NCI-H146 treated with DMSO at 0.1 percent for 48 hours (cell line): ENCODE results near the gene KAZN.

Experiments used
- DNase-seq: peaks from one replicate; lab custom pipeline; 2025; ENCODE audit not compliant: unreplicated experiment; lab: John Stamatoyannopoulos, UW

The KAZN gene

DNA sequence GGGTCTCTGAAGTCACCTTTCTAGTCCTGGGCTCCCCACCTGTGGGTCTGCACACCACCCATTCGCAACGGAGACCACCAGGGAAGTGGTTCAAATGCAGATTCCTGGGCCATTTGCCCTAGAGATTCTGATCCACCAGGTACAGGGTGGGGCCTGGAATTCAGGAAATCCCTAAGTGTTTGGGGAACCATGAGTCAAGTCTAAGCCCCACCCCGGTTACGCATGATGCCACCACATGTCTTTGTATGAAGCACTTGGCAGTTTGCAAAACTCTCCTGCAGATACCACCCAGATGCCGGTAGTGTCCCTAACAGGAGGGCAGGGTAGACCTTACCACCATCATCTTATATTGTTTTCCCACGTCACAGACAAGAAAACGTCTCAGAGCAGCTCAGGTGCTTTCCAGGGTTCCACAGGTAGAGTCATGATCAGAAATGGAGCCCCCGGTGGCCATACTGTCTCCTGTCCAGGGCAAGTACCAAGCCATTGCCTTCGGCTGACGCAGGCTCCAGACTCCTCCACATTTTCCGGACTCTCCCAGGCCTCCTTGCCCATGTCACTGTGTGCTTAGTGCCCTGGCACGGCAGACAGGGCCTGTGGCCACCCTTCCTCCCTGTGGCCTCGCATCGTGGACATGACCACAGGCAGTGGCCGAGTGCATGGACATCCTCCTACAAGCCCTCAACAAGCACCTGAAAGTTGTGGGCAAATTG lies 465.9 kb downstream of the KAZN start:
- no peak for DNase-seq

DNA sequence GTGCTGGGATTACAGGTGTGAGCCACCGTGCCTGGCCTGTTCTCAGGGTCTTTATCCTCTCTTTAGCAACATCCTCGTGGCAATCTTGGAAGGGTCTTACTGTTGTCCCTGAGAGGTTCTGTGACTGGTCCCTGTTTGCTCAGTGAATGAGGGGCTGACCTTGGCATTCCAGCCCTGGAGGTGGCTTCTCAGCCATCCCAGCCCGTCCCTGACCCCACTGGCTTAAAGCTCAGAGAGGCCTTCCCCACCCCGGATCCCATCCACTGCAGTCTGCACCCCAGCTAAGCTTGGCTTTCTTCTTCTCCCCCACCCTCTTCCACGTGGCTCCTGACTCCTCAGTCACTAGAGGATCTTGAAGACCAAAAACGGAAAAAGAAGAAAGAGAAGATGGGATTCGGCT lies 466.8 kb downstream of the KAZN start:
- DNase-seq, result no peak

DNA sequence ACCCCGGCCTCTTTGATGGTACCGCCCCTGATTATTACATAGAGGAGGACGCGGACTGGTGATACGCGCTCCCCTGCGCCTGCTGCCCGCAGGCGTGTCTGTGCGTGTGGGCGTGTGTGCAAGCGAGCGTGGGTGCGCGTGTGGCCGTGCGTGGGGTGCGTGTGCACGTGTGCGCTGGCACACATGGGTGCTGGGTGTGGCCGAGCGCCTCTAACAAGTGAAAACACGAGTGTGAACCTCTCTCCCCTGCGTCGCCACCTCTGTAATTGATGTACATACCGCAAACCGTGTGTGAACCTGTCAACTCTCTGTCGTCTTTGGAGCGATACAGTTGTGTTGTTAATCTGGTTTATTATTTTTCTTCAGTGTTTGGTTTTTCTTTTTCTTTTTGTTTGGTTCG lies 467.3 kb downstream of the KAZN start:
- no peak for DNase-seq

DNA sequence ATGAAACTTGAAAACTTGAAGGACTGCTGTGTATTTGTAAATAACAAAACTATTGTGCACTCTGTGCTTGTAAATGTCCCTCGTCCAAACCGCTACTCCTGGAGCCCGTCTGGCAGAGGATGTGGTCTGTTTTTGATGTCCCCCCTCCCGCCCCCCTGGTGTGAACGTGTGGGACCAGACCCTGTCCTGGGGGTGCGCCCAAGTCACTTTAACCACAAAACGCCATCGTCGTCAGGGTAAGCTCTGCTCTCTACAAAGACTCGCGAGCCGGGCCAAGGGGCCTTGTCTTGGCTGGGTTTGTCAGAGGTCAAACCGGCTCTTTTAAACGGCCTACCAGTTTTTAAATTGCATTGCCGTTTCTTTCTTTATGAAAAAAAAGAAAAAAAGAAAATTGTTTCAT lies 467.7 kb downstream of the KAZN start:
- no peak for DNase-seq

DNA sequence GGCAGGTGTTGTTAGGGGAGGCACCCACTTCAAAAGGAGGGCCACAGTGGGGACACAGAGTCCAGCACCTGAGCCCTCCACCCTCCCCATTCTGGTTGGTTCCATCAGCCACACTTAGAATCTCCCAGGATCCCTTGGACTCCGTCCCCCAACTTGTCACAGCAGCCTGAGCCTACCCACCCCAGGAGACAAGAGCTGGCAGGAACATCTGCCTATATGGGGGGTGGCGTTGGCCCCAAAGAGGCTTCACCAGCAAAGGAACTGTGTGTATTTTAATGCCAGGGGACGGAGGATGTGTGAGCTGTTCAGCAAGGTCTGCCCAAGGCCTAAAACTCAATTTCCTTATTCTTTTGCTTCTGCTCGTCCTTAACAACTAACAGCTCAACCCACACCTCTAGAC lies 468.7 kb downstream of the KAZN start:
- no peak for DNase-seq

DNA sequence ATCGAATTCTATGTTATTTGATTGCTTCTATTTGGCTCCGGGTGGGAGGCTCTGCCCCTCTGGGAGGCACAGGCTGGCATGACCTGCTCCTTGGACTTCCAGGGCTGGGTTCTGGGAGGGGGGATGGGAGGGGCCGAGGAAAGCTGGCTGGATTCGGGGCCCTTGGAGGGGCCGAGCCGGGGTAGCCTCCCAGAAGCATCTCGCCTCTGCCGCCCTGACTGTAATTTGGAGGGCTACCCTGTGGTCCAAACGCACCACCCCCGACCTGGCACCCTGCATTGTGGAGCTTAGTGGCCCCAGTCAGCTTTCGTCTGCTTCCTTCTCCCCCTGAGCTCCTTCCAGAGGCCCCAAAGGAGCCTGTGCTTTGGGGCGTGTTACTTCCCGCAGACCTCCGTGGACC lies 469.7 kb downstream of the KAZN start:
- no peak for DNase-seq

DNA sequence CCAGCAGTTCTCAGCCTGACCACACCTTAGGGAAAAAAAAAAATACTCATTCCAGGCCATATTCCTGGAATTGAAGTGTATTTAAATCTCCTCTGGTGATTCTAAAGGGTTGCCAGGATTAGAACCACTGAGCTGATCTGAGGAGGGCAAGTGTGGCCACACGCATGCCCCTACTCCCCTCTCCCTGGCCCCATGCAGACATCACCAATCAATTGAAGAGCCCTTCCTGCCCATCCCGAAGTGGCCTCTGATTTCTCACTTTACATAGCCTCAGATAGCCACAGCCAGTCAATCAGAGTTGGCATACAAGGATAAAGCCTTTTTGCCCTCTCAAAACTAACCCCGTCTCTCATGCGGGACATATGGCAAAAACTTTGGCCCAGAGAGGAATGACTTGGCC lies 470.5 kb downstream of the KAZN start:
- DNase-seq, result no peak

DNA sequence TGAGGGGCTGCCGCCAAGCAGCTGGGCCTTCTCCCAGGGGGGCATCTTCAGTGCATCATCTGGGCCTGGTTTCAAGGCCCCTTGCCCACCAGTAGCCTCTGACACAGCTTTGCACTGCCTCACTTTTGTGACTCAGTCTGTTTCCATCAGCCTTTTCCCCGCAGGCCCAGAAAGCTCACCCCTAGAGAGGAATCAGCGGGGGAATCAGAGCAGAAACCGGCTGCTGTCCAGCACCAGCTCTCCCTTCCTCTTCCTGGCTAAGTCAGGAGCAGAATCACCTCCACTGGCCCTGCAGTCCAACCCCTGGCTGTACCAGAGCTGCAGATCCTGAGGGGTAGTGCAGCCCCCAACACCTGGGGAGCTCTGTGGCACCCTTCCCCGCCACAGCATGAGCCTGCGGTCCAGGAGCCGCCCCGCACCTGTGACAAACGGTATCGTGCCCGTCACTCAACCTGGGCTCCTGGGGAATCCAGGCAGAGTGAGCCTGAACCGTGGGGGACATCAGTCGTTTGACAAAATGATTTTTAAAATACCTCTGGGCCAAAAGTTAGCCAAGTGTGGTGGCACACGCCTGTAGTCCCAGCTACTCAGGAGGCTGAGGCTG lies 471.8 kb downstream of the KAZN start:
- DNase-seq, result no peak

DNA sequence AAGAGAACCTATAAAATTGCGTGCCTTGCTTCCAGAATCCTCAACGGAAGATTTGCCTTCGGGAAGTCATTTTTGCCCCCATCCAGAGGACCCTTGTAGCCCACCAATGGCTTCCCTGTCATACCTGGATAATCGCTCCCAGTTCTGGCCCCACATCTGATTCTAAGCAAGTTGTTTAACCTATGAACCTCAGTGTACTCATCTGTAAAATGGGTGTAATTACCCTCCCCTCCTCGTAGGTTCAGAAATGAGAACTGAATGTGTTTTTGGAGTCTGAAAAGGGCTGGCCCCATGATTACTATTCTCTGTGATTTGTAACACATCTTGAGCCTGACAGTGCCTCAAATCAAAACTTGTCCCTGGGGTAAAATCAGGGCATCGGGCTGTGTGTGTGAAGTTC lies 473.5 kb downstream of the KAZN start:
- no peak for DNase-seq

DNA sequence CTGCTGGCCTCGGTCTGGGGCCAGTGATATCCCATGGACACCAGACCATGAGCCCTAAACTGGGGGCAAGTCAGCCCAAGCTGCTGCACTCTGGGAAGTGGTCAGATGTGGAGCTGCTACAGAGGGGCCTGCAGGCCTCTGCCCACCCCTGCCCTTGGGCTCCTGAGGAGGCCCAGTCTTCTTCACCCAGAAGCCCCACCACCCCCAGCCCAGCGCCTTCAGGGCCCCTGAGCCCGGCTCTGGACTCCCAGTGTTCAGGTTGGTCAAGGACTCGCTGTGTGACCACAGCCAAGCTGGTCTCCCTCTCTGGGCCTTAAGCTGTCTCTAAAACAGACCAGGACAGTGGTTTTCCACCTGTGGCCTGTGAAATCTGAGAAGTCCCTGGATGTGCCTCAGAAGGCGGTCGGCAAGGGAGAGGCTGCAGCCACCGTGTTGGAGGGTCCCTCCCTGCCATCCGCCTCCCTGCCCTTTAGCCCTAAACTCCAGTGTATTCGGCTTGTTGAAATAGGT lies 475.4 kb downstream of the KAZN start:
- DNase-seq, result no peak

DNA sequence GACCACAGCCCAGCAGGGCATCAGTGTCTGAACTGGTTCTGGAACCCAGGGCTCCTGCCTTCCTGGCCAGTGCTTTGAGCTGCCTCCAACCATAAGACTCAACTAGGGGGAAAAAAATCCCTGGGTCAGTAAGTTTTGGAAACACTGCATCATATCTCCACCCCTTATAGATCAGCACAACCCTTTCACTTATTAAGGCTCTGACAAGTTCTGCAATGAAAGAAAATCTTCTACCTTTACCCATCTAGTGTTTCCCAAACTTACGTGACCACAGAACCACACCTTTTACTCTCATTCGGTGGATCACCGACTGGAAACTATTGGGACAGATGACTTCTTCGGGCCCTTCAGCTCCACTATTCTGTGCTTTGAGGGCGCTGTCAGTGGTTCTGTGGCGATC lies 476.7 kb downstream of the KAZN start:
- DNase-seq, result no peak

DNA sequence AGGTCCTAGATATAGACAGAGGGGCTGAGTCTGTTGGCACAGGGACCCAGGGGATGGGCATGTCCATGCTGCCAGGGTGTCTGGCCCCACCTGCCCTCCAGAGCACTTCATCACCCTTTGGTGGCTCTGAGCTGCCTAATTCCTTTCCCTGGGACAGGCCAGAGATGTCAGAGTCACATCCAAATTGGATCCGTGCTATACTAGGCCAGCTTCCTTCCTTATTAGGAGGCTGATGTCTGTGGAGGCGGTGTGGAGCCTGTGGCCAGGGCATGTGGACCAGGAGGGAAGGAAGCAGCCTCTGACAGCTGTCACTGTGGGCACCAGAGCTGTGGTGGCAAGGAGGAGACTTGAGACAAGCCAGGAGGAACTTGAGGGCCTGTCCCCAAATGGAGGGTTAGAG lies 477.3 kb downstream of the KAZN start:
- DNase-seq, result no peak

DNA sequence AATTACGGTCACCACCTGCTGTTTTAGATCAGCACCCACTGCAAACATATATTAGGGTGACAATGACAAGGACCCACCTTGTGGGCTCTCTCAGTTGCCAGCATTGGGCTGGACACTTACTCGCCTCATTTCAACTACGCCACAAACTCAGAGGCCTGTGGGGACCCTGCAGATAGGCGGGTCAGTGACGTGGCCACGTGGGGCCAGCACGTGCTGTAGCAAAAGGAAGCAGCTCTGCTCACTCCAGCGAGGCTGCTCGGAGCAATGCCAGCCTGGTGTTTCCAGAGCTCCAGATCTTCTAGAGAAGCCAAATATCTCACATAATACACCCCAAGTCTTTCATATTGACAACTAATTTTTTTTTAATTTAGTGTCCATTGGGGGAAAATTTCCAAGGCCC lies 478.3 kb downstream of the KAZN start:
- no peak for DNase-seq

DNA sequence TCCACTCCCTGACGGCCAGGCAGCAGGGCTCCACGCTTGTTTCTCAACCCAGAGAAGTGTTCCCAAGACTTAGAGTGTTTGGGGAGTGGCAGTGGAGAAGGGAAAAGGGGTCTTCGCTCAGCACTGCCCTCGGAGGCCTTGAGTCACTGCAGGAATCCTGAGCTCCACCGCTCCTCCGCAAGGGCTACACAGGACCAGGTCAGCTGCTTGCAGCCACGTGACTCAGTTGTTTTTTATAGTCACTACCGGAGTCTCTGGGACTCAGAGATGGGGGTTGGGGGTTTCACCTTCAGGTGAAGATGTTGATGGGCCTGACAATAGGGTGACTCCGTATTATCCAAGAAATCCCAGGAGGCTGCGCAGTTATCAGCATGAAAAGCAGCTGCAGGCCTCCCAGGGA lies 478.9 kb downstream of the KAZN start:
- no peak for DNase-seq

DNA sequence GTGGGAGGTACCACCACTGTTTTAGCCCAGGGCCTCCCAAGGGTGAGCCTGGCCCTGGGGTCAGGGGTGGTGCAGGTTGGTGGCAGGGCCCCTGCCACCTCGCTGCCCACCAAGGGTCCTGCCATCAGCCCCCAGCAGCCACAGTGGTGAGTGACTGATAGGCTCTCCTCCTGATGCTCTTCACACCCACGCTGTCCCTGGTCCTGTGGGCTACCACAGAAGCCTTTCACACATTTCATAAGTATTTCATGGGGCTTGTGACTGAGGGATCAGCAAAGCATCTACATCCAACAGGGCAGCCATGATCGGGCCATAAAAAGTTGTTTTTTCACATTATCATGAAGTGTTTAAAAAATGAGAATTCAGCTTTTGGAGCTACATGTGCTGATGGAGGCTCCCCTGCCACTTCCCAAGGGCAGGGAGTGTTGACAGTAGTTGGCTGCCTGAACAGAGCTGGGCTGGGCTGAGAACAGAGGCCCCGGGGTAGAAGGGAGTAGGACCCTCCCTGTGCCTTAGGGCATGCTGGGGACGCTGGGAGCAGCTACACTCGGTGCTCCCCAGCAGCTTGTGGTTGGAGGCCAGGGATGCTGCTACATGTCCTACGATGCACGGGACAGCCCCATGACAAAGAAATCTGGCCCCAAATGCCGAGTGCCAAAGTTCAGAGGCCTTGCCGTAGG lies 482.0 kb downstream of the KAZN start:
- DNase-seq, result no peak

DNA sequence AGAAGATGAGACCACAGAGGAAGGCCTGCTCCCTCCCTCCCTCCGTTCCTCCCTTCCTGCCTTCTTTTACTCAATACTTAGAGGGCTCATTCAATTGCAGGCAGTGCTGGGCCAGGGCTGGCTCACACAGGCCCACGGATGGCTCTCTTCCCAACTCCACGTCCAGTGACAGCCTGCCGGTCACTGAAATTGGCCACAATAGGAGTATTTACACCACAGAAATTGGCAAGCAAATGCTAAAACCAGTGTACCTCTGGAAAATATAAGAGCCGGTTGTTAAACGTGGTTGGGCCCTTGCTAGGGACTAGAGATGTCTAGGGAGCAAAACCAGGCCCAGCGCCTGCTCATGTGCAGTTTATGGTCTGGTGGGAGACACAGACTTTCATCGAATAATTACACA lies 482.6 kb downstream of the KAZN start:
- no peak for DNase-seq

DNA sequence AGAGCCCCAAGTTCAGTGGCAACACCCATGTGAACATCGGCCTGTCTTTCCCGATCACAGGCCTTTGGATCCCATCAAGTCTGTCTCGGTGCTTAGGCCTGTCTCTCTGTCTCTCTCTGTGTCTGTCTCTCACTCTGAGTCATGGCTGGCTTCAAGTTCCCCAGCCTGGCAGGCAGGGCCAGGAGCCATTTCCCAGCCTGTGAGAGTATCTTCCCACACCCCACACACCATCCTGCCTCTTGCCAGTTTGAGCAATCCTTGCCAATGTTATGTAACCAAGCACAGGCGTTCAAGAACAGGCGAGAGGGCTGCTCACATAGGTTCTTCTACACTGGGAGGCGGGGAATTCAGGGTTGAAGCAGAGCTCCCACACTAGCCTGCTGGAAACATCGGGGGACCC lies 485.1 kb downstream of the KAZN start:
- no peak for DNase-seq

DNA sequence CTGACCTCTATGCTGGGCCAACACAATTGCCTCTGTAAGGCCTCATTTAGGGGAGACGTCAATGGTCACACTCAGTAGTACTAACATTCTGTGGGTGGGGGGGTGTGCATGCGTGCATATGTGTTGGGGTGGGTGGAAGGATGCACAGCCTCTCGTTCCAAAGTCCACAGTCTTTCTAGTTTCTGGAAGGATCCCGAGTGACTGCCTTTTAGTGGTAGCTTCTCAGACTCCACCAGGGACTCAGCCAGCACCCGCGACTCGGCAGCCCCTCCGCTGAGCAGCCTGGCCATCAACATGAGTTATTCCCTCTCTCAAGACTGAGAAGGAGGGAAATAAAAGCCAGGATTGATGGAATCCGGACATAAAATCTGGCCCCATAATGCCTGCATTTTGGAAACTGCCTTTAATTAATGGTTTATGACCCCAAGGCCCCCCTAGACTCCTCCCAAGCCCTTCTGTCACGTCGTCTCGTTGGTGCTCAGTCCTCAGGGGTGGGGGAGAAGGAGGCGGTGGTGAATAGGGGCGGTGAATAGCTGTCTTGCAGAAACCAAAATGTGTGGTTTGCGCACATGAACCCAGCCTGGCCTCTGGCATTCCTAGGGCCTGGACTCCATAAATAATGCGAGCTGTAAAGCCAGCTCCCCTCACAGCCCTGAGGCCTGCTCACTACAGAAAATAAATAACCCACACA lies 489.9 kb downstream of the KAZN start:
- DNase-seq, result no peak

DNA sequence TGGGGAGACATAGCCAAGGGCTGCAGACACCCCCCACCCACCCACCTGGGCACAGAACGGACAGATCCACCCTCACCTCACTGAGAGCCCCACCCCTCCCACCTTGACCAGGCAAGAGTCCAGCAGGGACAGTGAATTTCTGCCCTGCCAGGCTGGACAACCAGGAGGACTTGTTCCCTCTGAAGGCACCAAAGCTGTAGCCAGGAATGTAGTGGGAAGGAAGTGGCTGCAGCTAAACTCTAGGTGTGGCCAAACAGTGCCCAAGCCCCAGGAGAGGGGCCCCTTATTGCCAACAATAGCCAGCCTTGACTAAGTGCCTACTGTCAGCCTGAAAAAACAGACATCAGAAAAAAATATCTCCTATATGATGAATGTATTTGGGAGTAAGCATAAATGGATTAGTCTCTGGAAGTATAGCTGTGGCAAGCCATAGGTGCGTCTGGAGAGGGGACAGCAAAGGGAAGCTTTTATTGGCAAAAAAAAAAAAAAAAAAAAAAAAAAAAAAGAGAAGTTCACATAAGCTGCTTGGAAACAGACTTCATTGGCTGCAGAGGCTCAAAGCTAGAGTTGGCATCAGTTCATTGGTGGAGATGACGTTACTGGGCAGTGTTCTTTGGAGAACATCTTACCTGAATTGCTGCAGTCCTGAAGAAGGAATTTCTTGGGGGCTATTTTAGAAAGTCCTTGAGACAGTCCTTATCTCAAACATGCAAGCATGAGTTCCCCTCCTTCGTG lies 490.9 kb downstream of the KAZN start:
- DNase-seq, result no peak

DNA sequence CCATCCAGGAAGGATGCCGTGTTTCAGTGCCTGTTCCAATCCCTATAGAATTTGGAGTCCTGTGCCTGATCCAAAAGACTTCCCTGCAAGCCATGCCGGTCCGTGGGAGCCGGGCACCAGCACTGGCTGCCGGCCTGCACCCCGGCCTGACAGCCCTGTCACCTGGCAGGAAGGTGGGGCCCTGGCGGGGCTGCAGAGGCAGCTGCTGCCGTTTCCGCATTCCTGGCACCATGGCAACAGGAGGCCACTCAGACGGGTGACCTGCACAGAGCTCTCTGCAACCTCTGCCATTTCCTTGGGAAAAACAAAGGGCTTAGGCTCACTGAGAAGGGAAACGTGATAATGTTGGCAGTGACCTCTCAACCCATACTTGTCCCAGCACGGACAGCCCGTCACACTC lies 491.9 kb downstream of the KAZN start:
- DNase-seq, result peak; percentile 31

DNA sequence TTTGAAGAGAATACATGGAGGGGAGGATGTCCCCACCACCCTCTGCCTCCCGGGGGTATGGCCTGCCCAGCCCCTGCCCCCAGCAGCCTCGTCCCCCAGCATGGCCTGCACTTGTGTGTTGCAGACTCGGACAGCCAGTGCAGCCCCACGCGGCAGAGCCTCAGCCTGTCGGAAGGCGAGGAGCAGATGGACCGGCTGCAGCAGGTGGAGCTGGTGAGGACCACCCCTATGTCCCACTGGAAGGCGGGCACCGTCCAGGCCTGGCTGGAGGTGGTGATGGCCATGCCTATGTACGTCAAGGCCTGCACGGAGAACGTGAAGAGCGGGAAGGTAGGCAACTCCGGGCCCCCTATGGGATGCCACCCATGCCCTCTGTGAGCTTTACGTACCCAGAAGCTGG lies 495.6 kb downstream of the KAZN start:
- DNase-seq, result no peak
